ENCODE results near the gene PGS1. TPM values are rescaled to one million over a fixed set of nuclear protein-coding genes. Genes with fewer than 3 reads are reported as not detected.

PGS1 gene
- total and polyA plus RNA-seq, 10 of the 15 experiments (the other 5 are each of a cell fraction or from before 2014, with no cell fraction given) = 1.3 to 37.6 (median 27.4) TPM

DNA sequence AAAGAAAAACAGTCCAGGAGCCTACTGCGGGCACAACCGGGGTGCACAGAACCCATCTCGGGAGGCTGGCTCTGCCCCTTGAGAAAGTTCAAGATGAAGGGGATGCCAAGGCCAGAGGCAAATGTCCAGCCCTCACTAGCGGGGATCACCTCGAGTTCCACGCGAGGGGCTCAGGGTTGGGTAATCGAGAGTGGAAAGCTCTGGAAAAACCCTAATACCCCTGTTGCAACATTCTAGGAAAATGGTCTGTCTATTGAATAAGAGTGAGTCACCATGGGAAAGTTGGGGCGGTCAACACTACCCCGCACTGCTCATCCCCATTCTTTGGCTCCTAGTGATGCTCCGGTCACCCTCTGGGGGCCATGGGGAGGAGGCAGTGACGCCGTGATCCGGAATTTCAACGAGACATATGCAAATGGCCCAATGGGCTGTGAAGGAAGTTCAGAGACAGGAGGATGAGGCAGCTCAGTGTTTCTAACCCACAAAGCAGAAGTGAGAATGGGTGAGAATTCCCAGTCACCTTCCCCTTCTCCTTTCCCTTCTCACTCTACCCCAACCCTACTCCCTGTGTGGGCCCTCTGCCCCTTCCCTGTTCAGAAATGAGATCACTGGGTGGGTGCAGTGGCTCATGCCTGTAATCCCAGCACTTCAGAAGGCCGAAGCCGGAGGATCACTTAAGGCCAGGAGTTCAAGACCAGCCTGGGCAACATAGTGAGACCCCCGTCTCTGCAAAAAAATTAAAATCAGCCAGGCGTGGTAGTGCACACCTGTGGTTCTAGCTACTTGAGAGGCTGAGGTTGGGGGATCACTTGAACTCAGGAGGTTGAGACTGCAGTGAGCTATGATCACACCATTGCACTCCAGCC is 41.0 kb upstream of the PGS1 start (continued):
- TF ChIP-seq, protein P1, sequence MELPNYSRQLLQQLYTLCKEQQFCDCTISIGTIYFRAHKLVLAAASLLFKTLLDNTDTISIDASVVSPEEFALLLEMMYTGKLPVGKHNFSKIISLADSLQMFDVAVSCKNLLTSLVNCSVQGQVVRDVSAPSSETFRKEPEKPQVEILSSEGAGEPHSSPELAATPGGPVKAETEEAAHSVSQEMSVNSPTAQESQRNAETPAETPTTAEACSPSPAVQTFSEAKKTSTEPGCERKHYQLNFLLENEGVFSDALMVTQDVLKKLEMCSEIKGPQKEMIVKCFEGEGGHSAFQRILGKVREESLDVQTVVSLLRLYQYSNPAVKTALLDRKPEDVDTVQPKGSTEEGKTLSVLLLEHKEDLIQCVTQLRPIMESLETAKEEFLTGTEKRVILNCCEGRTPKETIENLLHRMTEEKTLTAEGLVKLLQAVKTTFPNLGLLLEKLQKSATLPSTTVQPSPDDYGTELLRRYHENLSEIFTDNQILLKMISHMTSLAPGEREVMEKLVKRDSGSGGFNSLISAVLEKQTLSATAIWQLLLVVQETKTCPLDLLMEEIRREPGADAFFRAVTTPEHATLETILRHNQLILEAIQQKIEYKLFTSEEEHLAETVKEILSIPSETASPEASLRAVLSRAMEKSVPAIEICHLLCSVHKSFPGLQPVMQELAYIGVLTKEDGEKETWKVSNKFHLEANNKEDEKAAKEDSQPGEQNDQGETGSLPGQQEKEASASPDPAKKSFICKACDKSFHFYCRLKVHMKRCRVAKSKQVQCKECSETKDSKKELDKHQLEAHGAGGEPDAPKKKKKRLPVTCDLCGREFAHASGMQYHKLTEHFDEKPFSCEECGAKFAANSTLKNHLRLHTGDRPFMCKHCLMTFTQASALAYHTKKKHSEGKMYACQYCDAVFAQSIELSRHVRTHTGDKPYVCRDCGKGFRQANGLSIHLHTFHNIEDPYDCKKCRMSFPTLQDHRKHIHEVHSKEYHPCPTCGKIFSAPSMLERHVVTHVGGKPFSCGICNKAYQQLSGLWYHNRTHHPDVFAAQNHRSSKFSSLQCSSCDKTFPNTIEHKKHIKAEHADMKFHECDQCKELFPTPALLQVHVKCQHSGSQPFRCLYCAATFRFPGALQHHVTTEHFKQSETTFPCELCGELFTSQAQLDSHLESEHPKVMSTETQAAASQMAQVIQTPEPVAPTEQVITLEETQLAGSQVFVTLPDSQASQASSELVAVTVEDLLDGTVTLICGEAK (IDR thresholded peaks at IDR 0.05; ENCODE audit: borderline replicate concordance) = no peak
- TF ChIP-seq KDM1A (IDR thresholded peaks at IDR 0.05; ENCODE audit: borderline replicate concordance) = 0 out of 2 replicates have a peak, but pooled peaks have one; percentile 38
- peak; percentile 73 for TF ChIP-seq BCL11A (IDR thresholded peaks at IDR 0.05; ENCODE audit: low read depth, low read length)
- TF ChIP-seq ASH2L (IDR thresholded peaks at IDR 0.05; ENCODE audit: borderline replicate concordance, low read depth) = no peak
- TF ChIP-seq TCF7 (IDR thresholded peaks at IDR 0.05; ENCODE audit: borderline replicate concordance) = no peak
- TF ChIP-seq POLR2A (IDR thresholded peaks at IDR 0.05; ENCODE audit: low read depth, low read length) = no peak
- no peak for TF ChIP-seq TCF3 (IDR thresholded peaks at IDR 0.05; ENCODE audit: borderline replicate concordance, insufficient read depth, low read depth, low read length)
- TF ChIP-seq EED (IDR thresholded peaks at IDR 0.05; ENCODE audit: low read depth) = peak; percentile 99
- TF ChIP-seq NFYB (IDR thresholded peaks at IDR 0.05; ENCODE audit: insufficient read depth, low read depth, low read length) = peak; percentile 48; the same call in 1 of the 2 replicates
- peak; percentile 62 for TF ChIP-seq KLF5 (IDR thresholded peaks at IDR 0.05; ENCODE audit: partially characterized antibody)
- TF ChIP-seq, protein P2, sequence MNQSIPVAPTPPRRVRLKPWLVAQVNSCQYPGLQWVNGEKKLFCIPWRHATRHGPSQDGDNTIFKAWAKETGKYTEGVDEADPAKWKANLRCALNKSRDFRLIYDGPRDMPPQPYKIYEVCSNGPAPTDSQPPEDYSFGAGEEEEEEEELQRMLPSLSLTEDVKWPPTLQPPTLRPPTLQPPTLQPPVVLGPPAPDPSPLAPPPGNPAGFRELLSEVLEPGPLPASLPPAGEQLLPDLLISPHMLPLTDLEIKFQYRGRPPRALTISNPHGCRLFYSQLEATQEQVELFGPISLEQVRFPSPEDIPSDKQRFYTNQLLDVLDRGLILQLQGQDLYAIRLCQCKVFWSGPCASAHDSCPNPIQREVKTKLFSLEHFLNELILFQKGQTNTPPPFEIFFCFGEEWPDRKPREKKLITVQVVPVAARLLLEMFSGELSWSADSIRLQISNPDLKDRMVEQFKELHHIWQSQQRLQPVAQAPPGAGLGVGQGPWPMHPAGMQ (IDR thresholded peaks at IDR 0.05; ENCODE audit: borderline replicate concordance) = no peak
- no peak; the same call in 1 of the 2 replicates for TF ChIP-seq RCOR1 (conservative IDR thresholded peaks at IDR 0.05; ENCODE audit: low read depth, low read length)
- no peak for TF ChIP-seq STAT1 (conservative IDR thresholded peaks at IDR 0.05)
- 0 out of 2 replicates have a peak, but pooled peaks have one; percentile 17 for TF ChIP-seq RFX5 (IDR thresholded peaks at IDR 0.05; ENCODE audit: low read depth, low read length)
- TF ChIP-seq ZNF384 (IDR thresholded peaks at IDR 0.05; ENCODE audit: borderline replicate concordance, low read depth, low read length) = no peak
- TF ChIP-seq, protein P3, sequence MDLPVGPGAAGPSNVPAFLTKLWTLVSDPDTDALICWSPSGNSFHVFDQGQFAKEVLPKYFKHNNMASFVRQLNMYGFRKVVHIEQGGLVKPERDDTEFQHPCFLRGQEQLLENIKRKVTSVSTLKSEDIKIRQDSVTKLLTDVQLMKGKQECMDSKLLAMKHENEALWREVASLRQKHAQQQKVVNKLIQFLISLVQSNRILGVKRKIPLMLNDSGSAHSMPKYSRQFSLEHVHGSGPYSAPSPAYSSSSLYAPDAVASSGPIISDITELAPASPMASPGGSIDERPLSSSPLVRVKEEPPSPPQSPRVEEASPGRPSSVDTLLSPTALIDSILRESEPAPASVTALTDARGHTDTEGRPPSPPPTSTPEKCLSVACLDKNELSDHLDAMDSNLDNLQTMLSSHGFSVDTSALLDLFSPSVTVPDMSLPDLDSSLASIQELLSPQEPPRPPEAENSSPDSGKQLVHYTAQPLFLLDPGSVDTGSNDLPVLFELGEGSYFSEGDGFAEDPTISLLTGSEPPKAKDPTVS (IDR thresholded peaks at IDR 0.05; ENCODE audit: low read depth, low read length) = no peak
- TF ChIP-seq CREB1 (IDR thresholded peaks at IDR 0.05; ENCODE audit: low read depth) = peak; percentile 74
- 0 out of 2 replicates have a peak, but pooled peaks have one; percentile 32 for TF ChIP-seq SREBF1 (IDR thresholded peaks at IDR 0.05; ENCODE audit: low read length)
- TF ChIP-seq ZNF217 (IDR thresholded peaks at IDR 0.05) = peak; percentile 98
- TF ChIP-seq ESRRA (IDR thresholded peaks at IDR 0.05; ENCODE audit: low read length) = no peak
- TF ChIP-seq CBX5 (IDR thresholded peaks at IDR 0.05; ENCODE audit: low read depth) = no peak
- TF ChIP-seq TAF1 (IDR thresholded peaks at IDR 0.05; ENCODE audit: borderline replicate concordance, low read depth, low read length) = no peak
- peak; percentile 100 for TF ChIP-seq IKZF1 (conservative IDR thresholded peaks at IDR 0.05)
